Right hindlimb (tissue), 1 donor: ENCODE data around the gene CD2AP.
"Not testable (repeated sequence)": the region's sequence is repeated elsewhere in the genome, so short reads cannot be mapped to it uniquely, and the experiment has no call there.

Experiments used
- DNase-seq: peaks from one replicate; pipeline ENCODE4 v3.0.0-alpha.2; 2018

The CD2AP gene

GRCh38 chr6:47464052-47464451 lies 13.5 kb upstream of the CD2AP start:
- no peak for DNase-seq

GRCh38 chr6:47465117-47465516 lies 12.5 kb upstream of the CD2AP start:
- no peak for DNase-seq

- DNase-seq: no peak
These were observed 5.7 kb upstream of the CD2AP start for GRCh38 chr6:47471911-47472310.

GRCh38 chr6:47473791-47474346 lies 3.7 kb upstream of the CD2AP start:
- DNase-seq: no peak

GRCh38 chr6:47475319-47475816 lies 2.2 kb upstream of the CD2AP start:
- no peak for DNase-seq

GRCh38 chr6:47476781-47477496 lies 650 bp upstream of the CD2AP start:
- no peak for DNase-seq

GRCh38 chr6:47478233-47479139 lies 897 bp downstream of the CD2AP start:
- no peak for DNase-seq

- no peak for DNase-seq
These were observed 1.5 kb downstream of the CD2AP start for GRCh38 chr6:47479140-47479508.

- no peak for DNase-seq
These were observed 2.3 kb downstream of the CD2AP start for GRCh38 chr6:47479874-47480273.

- not testable (repeated sequence) for DNase-seq
These were observed 3.6 kb downstream of the CD2AP start for GRCh38 chr6:47481213-47481612.

- DNase-seq: no peak
These were observed 4.2 kb downstream of the CD2AP start for GRCh38 chr6:47481806-47482205.

GRCh38 chr6:47483516-47483852 lies 5.9 kb downstream of the CD2AP start:
- no peak for DNase-seq

GRCh38 chr6:47483853-47484546 lies 6.4 kb downstream of the CD2AP start:
- DNase-seq: no peak

- no peak for DNase-seq
These were observed 7.0 kb downstream of the CD2AP start for GRCh38 chr6:47484616-47485015.

GRCh38 chr6:47485083-47485482 lies 7.5 kb downstream of the CD2AP start:
- no peak for DNase-seq

- DNase-seq: no peak
These were observed 8.0 kb downstream of the CD2AP start for GRCh38 chr6:47485491-47486135.

- no peak for DNase-seq
These were observed 12.4 kb downstream of the CD2AP start for GRCh38 chr6:47489995-47490394.

- no peak for DNase-seq
These were observed 13.1 kb downstream of the CD2AP start for GRCh38 chr6:47490676-47491075.

GRCh38 chr6:47492355-47492754 lies 14.8 kb downstream of the CD2AP start:
- no peak for DNase-seq

- DNase-seq: no peak
These were observed 17.6 kb downstream of the CD2AP start for GRCh38 chr6:47495207-47495606.

- no peak for DNase-seq
These were observed 18.5 kb downstream of the CD2AP start for GRCh38 chr6:47495954-47496545.

GRCh38 chr6:47496935-47497579 lies 19.5 kb downstream of the CD2AP start:
- no peak for DNase-seq
